ENCODE data around the gene ATP1B2. TPM values are rescaled to one million over a fixed set of nuclear protein-coding genes. Genes with fewer than 3 reads are reported as not detected.

ATP1B2 gene
- total RNA-seq, 2 experiments from 2014 or later, result 0.21 to 0.25 TPM

DNA sequence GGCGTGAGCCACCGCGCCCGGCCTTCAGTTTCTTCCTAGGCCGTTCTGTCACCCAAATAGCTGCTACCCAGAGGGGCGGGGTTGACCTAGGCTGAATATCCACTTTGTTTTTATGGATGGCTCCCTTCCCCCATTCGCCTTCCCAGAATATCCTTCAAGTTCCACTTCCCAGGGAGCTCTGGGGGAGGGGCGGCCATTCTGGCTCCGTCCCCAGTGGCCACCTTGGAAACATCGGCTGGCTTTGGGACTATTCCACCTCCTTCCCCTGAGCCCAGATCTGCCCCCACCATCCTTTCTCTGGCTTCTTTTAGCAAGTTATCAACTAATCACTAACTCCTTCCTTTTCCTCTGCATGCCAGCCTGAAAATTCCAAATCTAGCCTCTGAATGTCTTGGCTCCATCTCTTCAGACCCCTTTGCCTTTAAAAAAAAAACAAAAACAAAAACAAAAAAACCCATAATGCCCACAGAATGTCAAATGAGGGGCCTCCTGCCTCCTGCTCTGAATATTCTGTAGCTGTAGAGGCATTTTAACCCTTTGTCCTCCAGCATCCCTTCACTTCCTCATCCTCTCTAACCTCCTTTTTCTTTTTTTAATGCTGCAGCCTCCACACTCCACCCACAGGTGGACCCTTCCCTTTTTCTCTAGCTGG, 6.4 kb downstream of the ATP1B2 start:
- POLR2A ChIA-PET, result interaction anchor here (0.6 to 0.8 kb wide), 2 partner anchors 14 to 427 kb away, joined by 3 read pairs; no protein-coding TSS in a partner anchor
- CTCF ChIA-PET, result interaction anchor here (1.0 to 1.1 kb wide), 2 partner anchors 16 to 42 kb away, joined by 3 to 4 read pairs; no protein-coding TSS in a partner anchor

DNA sequence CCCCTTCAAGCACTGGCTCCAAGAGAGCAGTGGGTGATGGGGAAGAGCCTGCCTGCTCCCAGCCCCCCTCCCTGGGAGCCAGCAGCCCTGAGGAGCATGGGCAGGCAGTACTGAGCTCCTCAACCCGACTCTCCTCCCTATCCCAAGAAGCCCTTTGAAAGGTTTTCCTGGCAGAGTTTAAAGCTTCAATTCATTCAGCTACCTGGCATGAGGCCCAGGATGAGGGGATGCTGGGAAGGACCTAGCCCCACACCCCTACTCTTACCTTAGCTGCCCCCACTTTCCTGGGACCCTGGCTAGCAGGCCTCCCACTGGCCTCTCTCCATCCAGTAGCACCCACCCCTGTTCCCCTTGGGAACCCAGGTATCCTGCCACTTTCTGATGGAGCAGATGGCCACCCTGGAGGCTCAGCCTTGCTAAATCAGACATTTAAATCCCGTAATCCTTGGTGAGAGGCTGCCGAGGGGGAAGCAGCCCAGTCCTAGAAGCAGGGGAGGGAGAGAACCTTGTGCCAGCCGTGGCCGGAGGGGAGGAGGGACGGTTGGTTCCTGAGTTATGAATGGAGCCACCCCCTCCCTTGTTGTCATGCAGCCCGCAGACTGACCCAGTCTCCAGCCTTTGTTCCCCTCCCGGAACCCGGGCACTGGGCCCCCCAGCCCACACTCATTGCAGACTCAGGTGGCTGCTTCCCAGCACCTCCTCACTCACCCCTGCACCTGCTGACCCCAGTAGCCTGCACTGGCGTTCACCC, 17.1 kb downstream of the ATP1B2 start:
- ChIA-PET POLR2A (interaction anchor here (0.6 to 0.7 kb wide), 2 partner anchors 420 to 1126 kb away, joined by 3 to 6 read pairs; partner anchors contain the start of gene ALOX12B), CTCF (interaction anchor here (1.4 kb wide), 1 partner anchor 78 kb away, joined by 3 read pairs; the partner anchor contains the start of gene SOX15)

DNA sequence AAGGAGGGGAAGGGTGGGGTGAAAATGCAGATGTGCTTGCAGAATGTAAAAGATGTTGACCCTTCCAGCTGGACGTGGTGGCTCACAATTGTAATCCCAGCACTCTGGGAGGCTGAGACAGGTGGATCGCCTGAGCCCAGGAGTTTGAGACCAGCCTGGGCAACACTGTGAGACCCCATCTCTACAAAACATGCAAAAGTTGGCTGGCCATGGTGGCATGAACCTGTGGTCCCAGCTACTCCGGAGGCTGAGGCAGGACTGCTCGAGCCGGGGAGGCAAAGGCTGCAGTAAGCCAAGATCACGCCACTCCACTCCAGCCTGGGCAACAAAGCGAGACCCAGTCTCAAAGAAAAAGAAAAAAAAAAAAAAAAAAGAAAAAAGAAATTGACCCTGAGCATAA, 17.8 kb downstream of the ATP1B2 start:
- POLR2A ChIA-PET, result interaction anchor here (0.7 kb wide), 1 partner anchor 1127 kb away, joined by 6 read pairs; no protein-coding TSS in a partner anchor
- CTCF ChIA-PET, result no interaction called here

DNA sequence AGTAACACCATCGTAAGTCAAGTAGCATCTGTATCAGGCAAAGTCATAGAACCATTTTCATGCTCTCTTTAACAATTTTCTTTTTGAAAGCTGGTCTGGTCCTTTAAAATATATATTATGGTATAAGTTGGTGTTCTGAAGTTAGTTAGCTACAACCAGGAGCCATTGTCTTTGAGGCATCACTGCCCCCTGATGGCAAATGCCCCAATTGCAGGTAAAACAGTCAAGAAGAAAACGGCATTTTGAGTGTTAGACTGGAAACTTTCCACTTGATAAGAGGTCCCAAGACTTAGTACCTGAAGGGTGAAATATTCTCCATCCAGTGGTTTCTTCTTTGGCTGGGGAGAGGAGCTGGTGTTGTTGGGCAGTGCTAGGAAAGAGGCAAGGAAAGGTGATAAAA, 22.5 kb downstream of the ATP1B2 start:
- POLR2A ChIA-PET, result interaction anchor here (1.0 kb wide), 1 partner anchor 15 kb away, joined by 8 read pairs; the partner anchor contains the start of genes TP53 and WRAP53
- CTCF ChIA-PET, result interaction anchor here (0.7 to 2.5 kb wide), 10 partner anchors 10 to 318 kb away, joined by 3 to 13 read pairs (median 4); partner anchors contain the start of genes ATP1B2, SAT2, TP53 and WRAP53

DNA sequence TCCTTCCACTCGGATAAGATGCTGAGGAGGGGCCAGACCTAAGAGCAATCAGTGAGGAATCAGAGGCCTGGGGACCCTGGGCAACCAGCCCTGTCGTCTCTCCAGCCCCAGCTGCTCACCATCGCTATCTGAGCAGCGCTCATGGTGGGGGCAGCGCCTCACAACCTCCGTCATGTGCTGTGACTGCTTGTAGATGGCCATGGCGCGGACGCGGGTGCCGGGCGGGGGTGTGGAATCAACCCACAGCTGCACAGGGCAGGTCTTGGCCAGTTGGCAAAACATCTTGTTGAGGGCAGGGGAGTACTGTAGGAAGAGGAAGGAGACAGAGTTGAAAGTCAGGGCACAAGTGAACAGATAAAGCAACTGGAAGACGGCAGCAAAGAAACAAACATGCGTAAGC, 24.2 kb downstream of the ATP1B2 start:
- CTCF ChIA-PET, result interaction anchor here (1.3 kb wide), 1 partner anchor 12 kb away, joined by 5 read pairs; the partner anchor contains the start of gene TP53
- POLR2A ChIA-PET, result no interaction called here

DNA sequence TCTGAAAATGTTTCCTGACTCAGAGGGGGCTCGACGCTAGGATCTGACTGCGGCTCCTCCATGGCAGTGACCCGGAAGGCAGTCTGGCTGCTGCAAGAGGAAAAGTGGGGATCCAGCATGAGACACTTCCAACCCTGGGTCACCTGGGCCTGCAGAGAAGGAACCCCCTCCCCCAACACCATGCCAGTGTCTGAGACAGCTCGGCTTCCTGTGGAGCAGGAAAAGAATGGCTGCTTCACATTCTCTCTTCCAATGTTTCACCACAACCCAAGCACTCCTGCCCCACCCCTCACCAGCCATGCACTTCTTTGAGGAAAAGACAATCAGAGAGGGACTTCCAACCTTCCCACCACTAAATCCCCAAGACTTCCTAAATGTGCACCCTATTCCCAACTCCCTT, 25.8 kb downstream of the ATP1B2 start:
- ChIA-PET POLR2A (interaction anchor here (0.7 kb wide), 1 partner anchor 71 kb away, joined by 6 read pairs; no protein-coding TSS in a partner anchor), CTCF (interaction anchor here (1.3 kb wide), 1 partner anchor 11 kb away, joined by 5 read pairs; the partner anchor contains the start of gene TP53)

DNA sequence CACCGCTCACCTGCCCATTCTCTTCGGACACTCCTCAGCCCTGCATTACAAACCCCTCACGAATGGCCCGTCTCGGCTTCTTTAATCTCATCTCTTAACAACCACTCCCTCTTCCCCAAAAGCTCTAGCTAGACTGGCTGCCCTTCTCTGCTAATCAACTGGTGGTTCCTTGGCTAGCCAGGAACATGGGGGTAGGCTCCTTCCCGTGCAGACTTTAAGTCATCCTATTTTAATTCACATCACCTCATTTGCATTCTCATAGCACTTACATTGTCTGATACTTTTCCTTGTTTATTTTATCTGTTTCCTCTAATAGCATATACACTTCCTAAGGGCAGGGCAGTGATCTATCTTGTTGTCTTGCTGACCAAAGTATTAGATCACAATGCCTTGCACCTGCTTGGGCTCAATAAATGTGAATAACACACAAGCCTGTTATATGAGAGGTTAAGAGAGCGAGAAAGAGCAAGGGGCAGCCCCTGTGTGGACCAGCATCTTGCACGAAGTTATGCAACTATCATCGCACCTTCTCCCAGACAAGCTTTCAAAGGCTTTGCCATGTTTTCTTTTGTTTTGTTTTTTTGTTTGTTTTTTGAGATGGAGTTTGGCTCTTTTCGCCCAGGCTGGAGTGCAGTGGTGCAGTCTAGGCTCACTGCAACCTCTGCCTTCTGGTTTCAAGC, 26.8 kb downstream of the ATP1B2 start:
- ChIA-PET POLR2A (interaction anchor here (0.7 kb wide), 1 partner anchor 72 kb away, joined by 6 read pairs; no protein-coding TSS in a partner anchor), CTCF (no interaction called here)

DNA sequence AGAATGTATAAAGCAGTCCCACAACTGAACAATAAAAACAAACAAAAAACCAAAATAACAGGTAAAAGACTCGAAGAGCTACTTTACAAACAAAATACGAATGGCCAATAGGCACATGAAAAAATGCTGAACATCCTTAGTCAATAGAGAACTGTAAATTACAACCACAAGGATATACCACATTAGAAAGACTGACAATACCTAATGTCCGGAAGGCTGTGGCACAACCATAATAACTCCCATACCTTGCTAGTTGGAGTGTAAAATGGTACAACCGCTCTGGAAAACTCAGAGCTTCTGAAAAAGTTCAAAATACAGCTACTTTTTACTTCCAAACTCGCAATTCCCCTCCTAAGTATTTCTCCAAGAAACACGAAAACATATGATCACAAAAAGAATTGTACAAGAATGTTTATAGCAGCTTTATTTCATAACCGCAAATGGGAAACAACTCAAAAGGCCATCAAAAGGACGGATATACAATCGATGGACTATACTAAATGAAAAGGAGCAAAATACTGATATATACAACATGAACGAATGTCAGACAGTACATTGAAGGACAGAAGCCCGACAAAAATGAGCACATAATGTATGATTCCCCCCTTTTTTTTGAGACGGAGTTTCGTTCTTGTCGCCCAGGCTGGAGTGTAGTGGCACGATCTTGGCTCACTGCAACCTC, 34.3 kb downstream of the ATP1B2 start:
- POLR2A ChIA-PET, result interaction anchor here (0.6 to 4.3 kb wide), 5 partner anchors 34 to 300 kb away, joined by 3 to 41 read pairs (median 4); partner anchors contain the start of genes ATP1B2, CD68, MPDU1 and SAT2
- CTCF ChIA-PET, result interaction anchor here (0.6 to 1.7 kb wide), 4 partner anchors 11 to 388 kb away, joined by 3 to 7 read pairs (median 4); partner anchors contain the start of gene SOX15

DNA sequence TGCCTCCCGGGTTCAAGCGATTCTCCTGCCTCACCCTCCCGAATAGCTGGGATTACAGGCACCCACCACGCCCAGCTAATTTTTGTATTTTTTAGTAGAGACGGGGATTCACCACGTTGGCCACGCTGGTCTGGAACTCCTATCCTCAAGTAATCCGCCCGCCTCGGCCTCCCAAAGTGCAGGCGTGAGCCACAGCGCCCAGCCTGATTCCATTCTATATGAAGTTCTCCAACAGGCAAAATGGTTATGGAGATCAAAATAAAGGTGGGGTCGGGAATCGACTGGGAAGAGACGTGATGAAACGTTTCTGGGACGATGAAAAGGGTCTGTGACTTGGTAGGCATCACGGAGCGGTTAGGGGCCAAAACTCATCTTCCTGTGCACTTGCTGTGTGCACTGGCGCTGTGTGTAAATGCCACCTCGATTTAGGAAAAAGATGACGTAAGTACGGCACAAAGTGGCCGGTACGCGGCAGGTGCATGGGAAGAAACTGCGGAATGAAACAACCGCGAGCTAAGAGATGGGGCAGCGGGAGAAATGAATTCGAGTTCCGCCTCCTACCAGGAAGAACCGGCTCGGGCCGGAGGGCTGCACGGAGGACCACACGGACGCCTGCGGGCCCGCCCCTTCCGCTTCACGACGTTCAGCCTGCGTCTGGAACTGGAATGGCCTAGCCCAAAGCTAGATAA, 35.0 kb downstream of the ATP1B2 start:
- POLR2A ChIA-PET, result interaction anchor here (0.6 to 4.3 kb wide), 15 partner anchors 19 to 356 kb away, joined by 3 to 41 read pairs (median 5); partner anchors contain the start of genes ATP1B2, CD68, FXR2 and MPDU1
- CTCF ChIA-PET, result interaction anchor here (1.3 to 3.5 kb wide), 8 partner anchors 12 to 282 kb away, joined by 3 to 21 read pairs (median 5); partner anchors contain the start of genes MPDU1, SAT2, SOX15 and TMEM256

DNA sequence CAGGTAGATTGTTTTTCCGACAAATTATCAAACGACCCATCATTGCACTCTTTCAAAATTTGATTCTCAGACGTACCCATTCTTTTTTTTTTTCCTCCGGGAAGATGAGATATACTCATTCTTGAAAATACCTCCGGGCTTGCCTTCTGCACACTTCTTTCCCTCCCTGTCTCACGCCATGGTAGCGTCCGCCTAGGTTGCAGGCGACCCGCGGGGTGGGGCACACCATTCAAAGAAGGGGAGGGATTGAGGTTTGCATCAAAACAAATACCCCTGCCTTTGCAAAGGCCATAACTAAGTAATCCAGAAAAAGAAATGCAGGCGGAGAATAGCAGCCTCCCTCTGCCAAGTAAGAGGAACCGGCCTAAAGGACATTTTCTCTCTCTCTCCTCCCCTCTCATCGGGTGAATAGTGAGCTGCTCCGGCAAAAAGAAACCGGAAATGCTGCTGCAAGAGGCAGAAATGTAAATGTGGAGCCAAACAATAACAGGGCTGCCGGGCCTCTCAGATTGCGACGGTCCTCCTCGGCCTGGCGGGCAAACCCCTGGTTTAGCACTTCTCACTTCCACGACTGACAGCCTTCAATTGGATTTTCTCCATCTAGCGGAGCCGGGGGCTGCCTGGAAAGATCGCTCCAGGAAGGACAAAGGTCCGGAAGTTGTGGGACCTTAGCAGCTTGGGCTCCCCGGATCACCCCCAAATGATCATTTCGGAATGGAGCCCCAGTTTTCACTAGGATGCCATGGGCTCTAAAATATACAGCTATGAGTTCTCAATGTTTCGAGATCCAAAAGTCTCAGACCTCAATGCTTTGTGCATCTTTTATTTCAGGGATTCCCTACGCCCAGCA, 35.7 kb downstream of the ATP1B2 start:
- ChIA-PET CTCF (interaction anchor here (0.5 to 3.5 kb wide), 20 partner anchors 11 to 626 kb away, joined by 3 to 21 read pairs (median 4); partner anchors contain the start of genes FXR2, MPDU1, SAT2 and TMEM256), POLR2A (interaction anchor here (0.5 to 4.3 kb wide), 25 partner anchors 18 to 538 kb away, joined by 3 to 41 read pairs (median 6); partner anchors contain the start of genes ATP1B2, CD68, FXR2 and MPDU1)

DNA sequence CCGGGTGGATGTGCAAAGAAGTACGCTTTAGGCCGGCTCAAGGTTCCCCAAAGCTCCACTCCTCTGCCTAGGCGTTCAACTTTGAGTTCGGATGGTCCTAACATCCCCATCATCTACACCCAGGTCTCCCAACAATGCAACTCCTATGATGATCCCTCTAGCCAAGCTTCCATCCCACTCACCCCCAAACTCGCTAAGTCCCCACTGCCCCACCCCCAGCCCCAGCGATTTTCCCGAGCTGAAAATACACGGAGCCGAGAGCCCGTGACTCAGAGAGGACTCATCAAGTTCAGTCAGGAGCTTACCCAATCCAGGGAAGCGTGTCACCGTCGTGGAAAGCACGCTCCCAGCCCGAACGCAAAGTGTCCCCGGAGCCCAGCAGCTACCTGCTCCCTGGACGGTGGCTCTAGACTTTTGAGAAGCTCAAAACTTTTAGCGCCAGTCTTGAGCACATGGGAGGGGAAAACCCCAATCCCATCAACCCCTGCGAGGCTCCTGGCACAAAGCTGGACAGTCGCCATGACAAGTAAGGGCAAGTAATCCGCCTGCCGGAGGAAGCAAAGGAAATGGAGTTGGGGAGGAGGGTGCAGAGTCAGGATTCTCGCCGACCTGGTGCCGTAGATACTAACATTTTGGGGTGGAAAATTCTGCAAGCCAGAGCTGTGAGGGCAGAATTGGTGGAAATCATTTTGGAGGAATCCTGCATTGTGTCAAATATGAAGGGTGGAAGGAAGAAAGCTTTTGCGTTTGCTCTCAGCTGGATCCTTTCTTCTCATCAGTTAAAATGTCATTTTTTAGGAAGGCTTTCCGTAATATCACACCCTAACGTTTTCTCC, 36.6 kb downstream of the ATP1B2 start, which contains the start of gene TP53:
Gene TP53 (minus strand): TSS at position 419 of the 836 bp plus-strand sequence. CDS start 10,896 bp downstream, outside the sequence.
- ChIA-PET POLR2A (interaction anchor here (0.5 to 4.3 kb wide), 23 partner anchors 14 to 537 kb away, joined by 3 to 41 read pairs (median 6); partner anchors contain the start of genes ATP1B2, CD68, FXR2 and MPDU1), CTCF (interaction anchor here (0.5 to 3.5 kb wide), 31 partner anchors 12 to 627 kb away, joined by 3 to 21 read pairs (median 4); partner anchors contain the start of genes CD68, CNTROB, FXR2 and MPDU1)

DNA sequence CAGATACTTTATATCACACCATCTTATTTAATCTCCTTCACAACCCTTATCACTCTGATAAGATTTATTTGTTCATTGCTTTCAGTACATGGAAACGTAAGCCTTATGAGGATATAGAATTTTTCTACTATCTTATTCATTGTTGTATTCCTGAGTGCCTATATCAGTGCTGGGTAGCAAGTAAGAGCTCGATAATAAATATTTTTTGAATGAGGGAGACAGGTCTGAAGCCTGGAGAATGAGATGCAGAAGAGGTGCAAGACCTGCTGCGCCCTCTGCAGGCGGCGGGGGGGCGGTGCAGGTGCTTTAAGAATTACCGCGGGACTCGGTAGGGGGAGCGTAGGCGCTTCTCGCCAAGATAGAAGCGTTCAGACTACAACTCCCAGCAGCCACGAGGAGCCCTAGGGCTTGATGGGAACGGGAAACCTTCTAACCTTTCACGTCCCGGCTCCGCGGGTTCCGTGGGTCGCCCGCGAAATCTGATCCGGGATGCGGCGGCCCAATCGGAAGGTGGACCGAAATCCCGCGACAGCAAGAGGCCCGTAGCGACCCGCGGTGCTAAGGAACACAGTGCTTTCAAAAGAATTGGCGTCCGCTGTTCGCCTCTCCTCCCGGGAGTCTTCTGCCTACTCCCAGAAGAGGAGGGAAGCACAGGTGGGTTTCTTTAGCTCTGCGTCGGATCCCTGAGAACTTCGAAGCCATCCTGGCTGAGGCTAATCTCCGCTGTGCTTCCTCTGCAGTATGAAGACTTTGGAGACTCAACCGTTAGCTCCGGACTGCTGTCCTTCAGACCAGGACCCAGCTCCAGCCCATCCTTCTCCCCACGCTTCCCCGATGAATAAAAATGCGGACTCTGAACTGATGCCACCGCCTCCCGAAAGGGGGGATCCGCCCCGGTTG, 37.4 kb downstream of the ATP1B2 start, which contains the start of gene WRAP53:
Gene WRAP53 (plus strand): TSS at position 570 of the 900 bp plus-strand sequence. CDS start 172 bp downstream, at position 742.
- ChIA-PET CTCF (interaction anchor here (0.6 to 3.5 kb wide), 25 partner anchors 12 to 431 kb away, joined by 3 to 21 read pairs (median 4); partner anchors contain the start of genes CD68, CNTROB, FXR2 and MPDU1), POLR2A (interaction anchor here (0.7 to 4.3 kb wide), 15 partner anchors 15 to 485 kb away, joined by 3 to 41 read pairs (median 8); partner anchors contain the start of genes CD68, FXR2, MPDU1 and POLR2A)

DNA sequence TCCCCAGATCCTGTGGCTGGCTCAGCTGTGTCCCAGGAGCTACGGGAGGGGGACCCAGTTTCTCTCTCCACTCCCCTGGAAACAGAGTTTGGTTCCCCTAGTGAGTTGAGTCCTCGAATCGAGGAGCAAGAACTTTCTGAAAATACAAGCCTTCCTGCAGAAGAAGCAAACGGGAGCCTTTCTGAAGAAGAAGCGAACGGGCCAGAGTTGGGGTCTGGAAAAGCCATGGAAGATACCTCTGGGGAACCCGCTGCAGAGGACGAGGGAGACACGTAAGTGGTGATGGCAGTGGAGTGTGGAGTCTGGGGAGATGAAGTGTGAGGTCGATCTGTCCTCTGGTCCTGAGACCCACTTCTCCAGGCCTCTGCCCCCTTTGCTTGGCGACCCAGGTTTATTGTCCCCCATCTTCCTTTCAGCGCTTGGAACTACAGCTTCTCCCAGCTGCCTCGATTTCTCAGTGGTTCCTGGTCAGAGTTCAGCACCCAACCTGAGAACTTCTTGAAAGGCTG, 38.1 kb downstream of the ATP1B2 start:
- ChIA-PET CTCF (interaction anchor here (1.4 to 3.5 kb wide), 6 partner anchors 16 to 364 kb away, joined by 3 to 13 read pairs (median 8); partner anchors contain the start of genes CNTROB, SAT2 and TRAPPC1), POLR2A (interaction anchor here (0.7 to 4.3 kb wide), 4 partner anchors 14 to 252 kb away, joined by 3 to 41 read pairs (median 16); partner anchors contain the start of genes FXR2 and MPDU1)

DNA sequence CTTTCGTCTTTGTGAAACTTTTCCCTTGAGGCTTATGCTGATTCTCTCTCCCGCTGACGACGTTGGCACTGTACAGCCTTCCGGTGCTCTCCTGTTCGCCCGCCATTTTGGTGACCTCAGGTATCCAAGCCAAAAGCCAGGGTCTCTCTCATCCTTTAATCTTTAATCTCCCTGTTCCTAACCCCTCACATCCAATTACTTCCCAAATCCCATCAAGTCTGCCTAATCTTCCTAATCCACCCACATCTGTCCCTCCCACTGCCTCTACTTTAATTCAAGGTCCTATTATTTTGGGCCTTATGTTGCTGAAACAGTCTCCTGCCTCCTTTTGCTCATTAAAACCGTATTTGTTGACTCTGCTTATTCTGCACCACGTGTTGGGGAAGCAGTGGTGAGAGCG, 44.9 kb downstream of the ATP1B2 start:
- CTCF ChIA-PET, result no interaction called here

More for the DNA sequence above, 44.9 kb downstream of the ATP1B2 start:
- POLR2A ChIA-PET, result no interaction called here
